Fibroblast of villous mesenchyme (primary cell): ENCODE measurements around the gene TTLL11. TPM values are rescaled to one million over a fixed set of nuclear protein-coding genes. Genes with fewer than 3 reads are reported as not detected.
"Not testable (repeated sequence)": the region's sequence is repeated elsewhere in the genome, so short reads cannot be mapped to it uniquely, and the experiment has no call there.

Experiments used
- DNase-seq: peaks from one replicate; pipeline ENCODE4 v3.0.0-alpha.2; 2010; ENCODE audit warnings: low read depth
- H3K4me3 ChIP-seq: 2 replicates; pipeline ENCODE4 v1.5.1; 2011; ENCODE audit warnings: low read depth, mild to moderate bottlenecking, low read length
- CTCF ChIP-seq: IDR thresholded peaks from 2 replicates; pipeline ENCODE4 v1.5.1; 2012; ENCODE audit warnings: low read depth, mild to moderate bottlenecking, low read length; ENCODE audit not compliant: insufficient read depth
- total RNA-seq: library from RNA; depleted of rRNA; stranded (reverse); fragments of >200 nt; gene quantifications from 2 replicates; pipeline ENCODE4 v1.2.3, GENCODE V29; 2012

Gene TTLL11
- total RNA-seq, 1 donor: 4.3 TPM

- H3K4me3 ChIP-seq: no peak overlapping the region
- no peak for TF ChIP-seq CTCF
- no peak for DNase-seq
Observed at GRCh38 chr9:121801579-121801978, 291.5 kb downstream of the TTLL11 start.

- DNase-seq: no peak
- no peak for TF ChIP-seq CTCF
- no peak overlapping the region for H3K4me3 ChIP-seq
Observed at GRCh38 chr9:121800376-121800775, 292.7 kb downstream of the TTLL11 start.

GRCh38 chr9:121798941-121799340, 294.2 kb downstream of the TTLL11 start:
- H3K4me3 ChIP-seq: no peak overlapping the region
- no peak for TF ChIP-seq CTCF
- no peak for DNase-seq

GRCh38 chr9:121797081-121797480, 296.0 kb downstream of the TTLL11 start:
- H3K4me3 ChIP-seq: no peak overlapping the region
- no peak for DNase-seq
- no peak for TF ChIP-seq CTCF

- H3K4me3 ChIP-seq, DNase-seq: not testable (repeated sequence)
Observed at GRCh38 chr9:121794334-121794733, 298.8 kb downstream of the TTLL11 start.

GRCh38 chr9:121792476-121792875, 300.6 kb downstream of the TTLL11 start:
- H3K4me3 ChIP-seq, DNase-seq: not testable (repeated sequence)

GRCh38 chr9:121790841-121791240, 302.3 kb downstream of the TTLL11 start:
- no peak overlapping the region for H3K4me3 ChIP-seq
- no peak for TF ChIP-seq CTCF
- DNase-seq: no peak

- no peak for DNase-seq
- no peak overlapping the region for H3K4me3 ChIP-seq
- no peak for TF ChIP-seq CTCF
Observed at GRCh38 chr9:121788686-121789366, 304.3 kb downstream of the TTLL11 start.
